Tibial nerve (tissue), 4 donors: ENCODE measurements around the gene UBXN4. TPM values are rescaled to one million over a fixed set of nuclear protein-coding genes. Genes with fewer than 3 reads are reported as not detected.
"Not testable (repeated sequence)": the region's sequence is repeated elsewhere in the genome, so short reads cannot be mapped to it uniquely, and the experiment has no call there.

Source experiments
- DNase-seq, 2 donors: peaks; one replicate each; pipeline ENCODE4 v3.0.0-alpha.2; 2019; ENCODE audit warnings: low spot score in 2 of 2
- H3K27ac ChIP-seq, 4 donors: fragments of 200-600 bp; sonication (generic) in 3 of 4; one replicate each; pipeline ENCODE4 v1.5.1; 2017 to 2019; ENCODE audit warnings: mild to moderate bottlenecking in 1 of 4
- H3K27me3 ChIP-seq, 2 donors: fragments of 200-600 bp; sonication (generic) in 1 of 2; one replicate each; pipeline versions ENCODE4 v1.5.1 to v1.6.0; 2017 to 2019
- H3K36me3 ChIP-seq, 3 donors: fragments of 200-600 bp; sonication (generic); one replicate each; pipeline ENCODE4 v1.5.1; 2018 to 2019
- H3K4me1 ChIP-seq, 4 donors: fragments of 200-600 bp; sonication (generic) in 3 of 4; one replicate each; pipeline ENCODE4 v1.5.1; 2017 to 2019
- H3K4me3 ChIP-seq, 4 donors: fragments of 200-600 bp; sonication (generic) in 3 of 4; one replicate each; pipeline ENCODE4 v1.5.1; 2017 to 2019; ENCODE audit warnings: mild to moderate bottlenecking in 1 of 4, moderate library complexity in 1 of 4
- H3K9me3 ChIP-seq, 4 donors: fragments of 200-600 bp; sonication (generic) in 3 of 4; one replicate each; pipeline ENCODE4 v1.5.1; 2017 to 2019
- EP300 ChIP-seq, 2 donors: sonication (generic); formaldehyde crosslinking; IDR thresholded peaks; one replicate each; pipeline ENCODE4 v1.6.1; 2017; ENCODE audit warnings: antibody characterized with exemption in 2 of 2, mild to moderate bottlenecking in 1 of 2
- POLR2A ChIP-seq, 2 donors: fragments of 450-650 bp; IDR thresholded peaks; one replicate each; pipeline ENCODE4 v1.6.1; 2017; ENCODE audit warnings: antibody characterized with exemption in 2 of 2, mild to moderate bottlenecking in 2 of 2, moderate library complexity in 2 of 2
- WGBS, 2 donors: methylation state at CpG; one replicate each; pipeline ENCODE4 v1.1.5; 2018; 5-methylcytosine and 5-hydroxymethylcytosine counted together
- total RNA-seq, 4 donors: library from RNA; depleted of rRNA; stranded (reverse); fragments of >200 nt; gene quantifications; one replicate each; pipeline ENCODE4 v1.1.0, GENCODE V29; 2016
- TF ChIP-seq, protein P1 (sequence below), 5 experiments: fragments of 200-600 bp in 3 of 5; fragments of 450-650 bp in 2 of 5; sonication (generic) in 3 of 5; IDR thresholded peaks; one replicate each; pipeline ENCODE4 v1.5.1; 2016 to 2019; ENCODE audit warnings: antibody characterized with exemption in 5 of 5, mild to moderate bottlenecking in 3 of 5, moderate library complexity in 2 of 5

The UBXN4 gene
- total RNA-seq, 4 donors from 2014 or later: 57.6 to 72.0 (median 63.3) TPM

DNA sequence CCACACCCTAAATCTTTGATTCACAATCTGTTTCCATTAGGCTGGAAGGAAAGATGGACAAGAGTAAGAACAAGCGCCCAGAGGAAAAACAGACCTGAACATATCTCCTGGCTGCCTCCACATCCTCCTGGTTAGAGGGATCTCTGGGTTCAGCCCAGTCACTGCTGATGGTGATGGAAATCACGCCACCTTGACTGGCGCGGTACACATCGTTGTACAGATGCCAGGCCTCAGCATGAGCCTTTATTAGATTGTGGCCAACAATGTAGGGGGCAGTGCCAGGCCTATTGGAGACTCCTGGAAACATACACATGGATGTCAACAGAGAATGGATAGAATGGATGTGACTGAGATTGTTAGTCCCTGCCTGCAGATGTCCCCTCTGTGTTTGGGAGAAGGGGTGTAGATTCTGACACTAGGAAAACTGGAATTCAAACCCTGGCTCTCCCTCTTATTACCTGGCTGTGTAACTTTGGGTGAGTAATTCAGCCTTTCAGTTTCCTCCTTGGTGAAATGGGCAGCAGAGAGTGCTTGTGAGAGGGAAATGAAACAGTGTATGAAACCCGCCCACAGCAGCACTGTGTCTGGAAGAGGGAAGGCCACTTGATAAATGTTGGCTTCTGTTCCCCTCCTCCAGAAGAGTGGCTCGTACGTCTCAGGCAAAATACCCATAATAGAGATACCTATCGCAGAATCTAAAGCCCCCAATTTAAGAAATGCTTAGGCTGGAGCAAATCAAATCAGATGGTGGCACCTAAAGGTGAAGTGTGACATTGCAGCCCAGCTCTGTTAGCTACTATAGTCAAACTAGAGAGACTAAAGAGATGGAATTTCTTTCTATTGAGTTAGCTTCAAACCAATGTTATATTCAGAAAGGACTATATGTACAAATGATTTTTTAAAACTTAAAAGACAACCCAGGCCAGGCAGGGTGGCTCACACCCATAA, 59.1 kb downstream of the UBXN4 start:
- TF ChIP-seq, protein P1, sequence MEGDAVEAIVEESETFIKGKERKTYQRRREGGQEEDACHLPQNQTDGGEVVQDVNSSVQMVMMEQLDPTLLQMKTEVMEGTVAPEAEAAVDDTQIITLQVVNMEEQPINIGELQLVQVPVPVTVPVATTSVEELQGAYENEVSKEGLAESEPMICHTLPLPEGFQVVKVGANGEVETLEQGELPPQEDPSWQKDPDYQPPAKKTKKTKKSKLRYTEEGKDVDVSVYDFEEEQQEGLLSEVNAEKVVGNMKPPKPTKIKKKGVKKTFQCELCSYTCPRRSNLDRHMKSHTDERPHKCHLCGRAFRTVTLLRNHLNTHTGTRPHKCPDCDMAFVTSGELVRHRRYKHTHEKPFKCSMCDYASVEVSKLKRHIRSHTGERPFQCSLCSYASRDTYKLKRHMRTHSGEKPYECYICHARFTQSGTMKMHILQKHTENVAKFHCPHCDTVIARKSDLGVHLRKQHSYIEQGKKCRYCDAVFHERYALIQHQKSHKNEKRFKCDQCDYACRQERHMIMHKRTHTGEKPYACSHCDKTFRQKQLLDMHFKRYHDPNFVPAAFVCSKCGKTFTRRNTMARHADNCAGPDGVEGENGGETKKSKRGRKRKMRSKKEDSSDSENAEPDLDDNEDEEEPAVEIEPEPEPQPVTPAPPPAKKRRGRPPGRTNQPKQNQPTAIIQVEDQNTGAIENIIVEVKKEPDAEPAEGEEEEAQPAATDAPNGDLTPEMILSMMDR (IDR thresholded peaks at IDR 0.05): no peak
- TF ChIP-seq POLR2A (IDR thresholded peaks at IDR 0.05): no peak
- WGBS, 2 donors: 90 to 92% methylated on average over 9 of the region's 9 CpGs

GRCh38 chr2:135802350-135802749, 60.7 kb downstream of the UBXN4 start:
- H3K9me3 ChIP-seq: peaks cover 0 to 25% (median 0%) of the 10 kb centered on the region in 4 donors
- DNase-seq: no peak
- H3K27ac ChIP-seq: no peak overlapping the region
- TF ChIP-seq POLR2A (IDR thresholded peaks at IDR 0.05) (no peak), EP300 (IDR thresholded peaks at IDR 0.05) (no peak)
- TF ChIP-seq, protein P1 (IDR thresholded peaks at IDR 0.05): no peak
- H3K4me1 ChIP-seq: no peaks in the 10 kb centered on the region
- 65% methylated on average over 3 of the region's 3 CpGs for WGBS, 2 donors
- H3K36me3 ChIP-seq: no peaks in the 10 kb centered on the region
- H3K4me3 ChIP-seq: no peak overlapping the region
- no peaks in the 10 kb centered on the region for H3K27me3 ChIP-seq

More for the DNA sequence above, 59.1 kb downstream of the UBXN4 start:
- no peak overlapping the region for H3K4me3 ChIP-seq
- no peaks in the 10 kb centered on the region for H3K36me3 ChIP-seq
- H3K27ac ChIP-seq: no peak overlapping the region
- no peak for DNase-seq
- peaks cover 0 to 25% (median 0%) of the 10 kb centered on the region in 4 donors for H3K9me3 ChIP-seq
- H3K4me1 ChIP-seq: no peaks in the 10 kb centered on the region
- no peaks in the 10 kb centered on the region for H3K27me3 ChIP-seq

- peaks cover 0 to 25% (median 0%) of the 10 kb centered on the region in 4 donors for H3K9me3 ChIP-seq
- TF ChIP-seq POLR2A (IDR thresholded peaks at IDR 0.05) (no peak), EP300 (IDR thresholded peaks at IDR 0.05) (no peak)
- TF ChIP-seq, protein P1 (IDR thresholded peaks at IDR 0.05): no peak
- WGBS, 2 donors: 89 to 90% methylated on average over 2 of the region's 2 CpGs
- H3K27me3 ChIP-seq: no peaks in the 10 kb centered on the region
- no peaks in the 10 kb centered on the region for H3K4me1 ChIP-seq
- H3K27ac ChIP-seq: no peak overlapping the region
- H3K4me3 ChIP-seq: no peak overlapping the region
- H3K36me3 ChIP-seq: no peaks in the 10 kb centered on the region
- DNase-seq: no peak
Measured at GRCh38 chr2:135803278-135803677, 61.6 kb downstream of the UBXN4 start.

DNA sequence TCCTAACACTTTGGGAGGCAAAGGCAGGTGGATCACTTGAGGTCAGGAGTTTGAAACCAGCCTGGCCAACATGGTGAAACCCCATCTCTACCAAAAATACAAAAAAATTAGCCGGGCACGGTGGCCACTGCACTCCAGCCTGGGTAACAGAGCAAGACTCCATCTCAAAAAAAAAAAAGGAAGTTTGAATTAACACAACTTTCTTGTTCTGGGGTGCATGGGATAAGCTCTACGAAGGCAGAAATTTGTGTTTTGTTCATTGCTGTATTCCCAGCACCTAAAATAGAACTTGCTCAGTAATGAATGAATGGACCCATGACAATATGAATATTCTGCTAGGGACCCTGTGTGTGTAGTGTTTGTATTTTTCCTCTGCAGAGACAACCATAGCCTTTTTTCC, 66.2 kb downstream of the UBXN4 start:
- 83 to 94% methylated on average over 3 of the region's 3 CpGs for WGBS, 2 donors
- not testable (repeated sequence) for H3K27ac ChIP-seq, H3K4me1 ChIP-seq, DNase-seq, H3K4me3 ChIP-seq, H3K9me3 ChIP-seq, H3K36me3 ChIP-seq, H3K27me3 ChIP-seq

- H3K27ac ChIP-seq: no peak overlapping the region
- H3K4me1 ChIP-seq: no peaks in the 10 kb centered on the region
- no peaks in the 10 kb centered on the region for H3K27me3 ChIP-seq
- TF ChIP-seq, protein P1 (IDR thresholded peaks at IDR 0.05): no peak
- TF ChIP-seq EP300 (IDR thresholded peaks at IDR 0.05): no peak
- TF ChIP-seq POLR2A (IDR thresholded peaks at IDR 0.05): no peak
- no peaks in the 10 kb centered on the region for H3K9me3 ChIP-seq
- H3K4me3 ChIP-seq: no peak overlapping the region
- 83 to 86% methylated on average over 2 of the region's 2 CpGs for WGBS, 2 donors
- DNase-seq: no peak
- H3K36me3 ChIP-seq: no peaks in the 10 kb centered on the region
Measured at GRCh38 chr2:135812907-135813511, 71.4 kb downstream of the UBXN4 start.
